GM12878 (cell line): ENCODE data around the gene SPPL2B. TPM values are rescaled to one million over a fixed set of nuclear protein-coding genes. Genes with fewer than 3 reads are reported as not detected.

Source experiments
- ATAC-seq: fragments of 200-7000 bp; cut with Tn5 transposase; 3 replicates; pipeline ENCODE4 v1.9.1; 2020; ENCODE audit warnings: mild to moderate bottlenecking, moderate library complexity
- BruUV-seq: library from RNA; stranded (reverse); fragments of 400-500 nt; replicated peaks from 2 replicates; lab custom pipeline; 2021; lab: Mats Ljungman, UMichigan
- CTCF ChIA-PET: fragments of 300-600 bp; sonication (Branson Sonifier 250); formaldehyde crosslinking; extraction: SDS; loops from one replicate; lab custom pipeline; 2021; ENCODE audit warnings: inconsistent platforms; lab: Yijun Ruan, JAX
- POLR2A ChIA-PET: fragments of 350-600 bp; formaldehyde crosslinking; extraction: SDS; loops from one replicate; lab custom pipeline; 2021; ENCODE audit warnings: inconsistent platforms; lab: Charles Lee
- RAD21 ChIA-PET: fragments of 300-600 bp; sonication (Branson Sonifier 250); formaldehyde crosslinking; loops from one replicate; lab custom pipeline; 2023; ENCODE audit warnings: antibody characterized with exemption; ENCODE audit not compliant: unreplicated experiment; lab: Charles Lee
- SMC1A ChIA-PET: fragments of 300-600 bp; sonication (Branson Sonifier 250); formaldehyde crosslinking; loops from one replicate; lab custom pipeline; 2023; ENCODE audit not compliant: unreplicated experiment, uncharacterized antibody; lab: Charles Lee
- DNase-seq: peaks from one replicate; pipeline ENCODE4 v3.0.0-alpha.2; 2011; ENCODE audit warnings: low read depth, low spot score
- FAIRE-seq: peaks from 3 replicates; lab custom pipeline; 2011; peaks lifted over from hg19 to GRCh38; lab: Jason Lieb, UNC
- H2AFZ ChIP-seq: 2 replicates; pipeline ENCODE4 v1.6.0; 2011; ENCODE audit warnings: low read depth, low read length, control low read depth; ENCODE audit not compliant: control insufficient read depth
- H3K27ac ChIP-seq: 2 replicates; pipeline ENCODE4 v1.5.1; 2011; ENCODE audit warnings: control low read depth; ENCODE audit not compliant: control insufficient read depth, insufficient read depth
- H3K27me3 ChIP-seq, 2 experiments: replicated peaks in 1 of 2; 2 replicates each; pipeline versions ENCODE4 v1.6.0 to v1.6.1; 2011; ENCODE audit warnings: low read length in 1 of 2; ENCODE audit not compliant: control insufficient read depth in 2 of 2, insufficient read depth in 2 of 2
- H3K36me3 ChIP-seq, 2 experiments: 2 replicates each; pipeline ENCODE4 v1.5.1; 2011; ENCODE audit warnings: low read length in 1 of 2; ENCODE audit not compliant: control insufficient read depth in 2 of 2, insufficient read depth in 2 of 2
- H3K4me1 ChIP-seq: 2 replicates; pipeline ENCODE4 v1.6.1; 2011; ENCODE audit warnings: mild to moderate bottlenecking, low read length, moderate library complexity, mixed read lengths; ENCODE audit not compliant: control insufficient read depth, insufficient read depth
- H3K4me2 ChIP-seq: 2 replicates; pipeline ENCODE4 v1.6.0; 2011; ENCODE audit warnings: control low read depth; ENCODE audit not compliant: control insufficient read depth, insufficient read depth
- H3K4me3 ChIP-seq: fragments of 200-600 bp; sonication (generic); 2 replicates; pipeline ENCODE4 v1.5.1; 2016
- H3K79me2 ChIP-seq: 2 replicates; pipeline ENCODE4 v1.6.0; 2011; ENCODE audit warnings: low read length; ENCODE audit not compliant: control insufficient read depth, insufficient read depth
- H3K9ac ChIP-seq: 2 replicates; pipeline ENCODE4 v1.8.0; 2011; ENCODE audit warnings: low read length, control low read depth, mixed read lengths; ENCODE audit not compliant: control insufficient read depth, insufficient read depth
- H3K9me3 ChIP-seq: replicated peaks from 3 replicates; pipeline ENCODE4 v1.5.1; 2011; ENCODE audit warnings: mild to moderate bottlenecking, low read length; ENCODE audit not compliant: control insufficient read depth, insufficient read depth
- H4K20me1 ChIP-seq: 2 replicates; pipeline ENCODE4 v1.6.0; 2011; ENCODE audit not compliant: control insufficient read depth, insufficient read depth
- BCL11A ChIP-seq: IDR thresholded peaks from 2 replicates; pipeline ENCODE4 v1.6.1; 2011; ENCODE audit warnings: low read depth, low read length
- BRCA1 ChIP-seq: IDR thresholded peaks from 2 replicates; pipeline ENCODE4 v1.6.1; 2011; ENCODE audit warnings: low read depth, low read length, improper control_type of control experiment
- CEBPB ChIP-seq, 2 experiments: fragments of 150-350 bp in 1 of 2; IDR thresholded peaks; 2 replicates each; pipeline ENCODE4 v1.6.1; 2012 to 2014; ENCODE audit warnings: low read depth in 2 of 2, low read length in 2 of 2, borderline replicate concordance in 1 of 2, inconsistent platforms in 1 of 2
- CREB1 ChIP-seq: IDR thresholded peaks from 2 replicates; pipeline ENCODE4 v1.6.1; 2012; ENCODE audit warnings: low read depth, mild to moderate bottlenecking, inconsistent platforms
- EGR1 ChIP-seq, 2 experiments: IDR thresholded peaks; 1 replicate in 1 of 2; 2 replicates in 1 of 2; pipeline ENCODE4 v1.6.1; 2011 to 2012; ENCODE audit warnings: low read depth in 2 of 2, low read length in 2 of 2, borderline replicate concordance in 1 of 2, mild to moderate bottlenecking in 1 of 2, moderate library complexity in 1 of 2
- IKZF1 ChIP-seq: fragments of 450-650 bp; conservative IDR thresholded peaks from 2 replicates; pipeline ENCODE4 v1.6.1; 2017; ENCODE audit warnings: antibody characterized with exemption, mild to moderate bottlenecking
- IRF4 ChIP-seq: IDR thresholded peaks from 2 replicates; pipeline ENCODE4 v1.6.1; 2011; ENCODE audit warnings: low read depth, low read length
- KAT2A ChIP-seq: conservative IDR thresholded peaks from 2 replicates; pipeline ENCODE4 v1.6.1; 2011; ENCODE audit warnings: low read depth, low read length; ENCODE audit not compliant: control insufficient read depth
- KDM1A ChIP-seq: fragments of 200-600 bp; sonication (generic); IDR thresholded peaks from 2 replicates; pipeline ENCODE4 v1.6.1; 2016; ENCODE audit warnings: borderline replicate concordance
- LARP7 ChIP-seq: fragments of 450-650 bp; IDR thresholded peaks from 2 replicates; pipeline ENCODE4 v1.6.1; 2017; ENCODE audit warnings: mild to moderate bottlenecking
- MAX ChIP-seq: IDR thresholded peaks from 2 replicates; pipeline ENCODE4 v1.6.1; 2012; ENCODE audit warnings: low read depth, low read length, improper control_type of control experiment
- MLLT1 ChIP-seq: fragments of 450-650 bp; IDR thresholded peaks from 2 replicates; pipeline ENCODE4 v1.6.1; 2016; ENCODE audit warnings: mild to moderate bottlenecking
- MTA3 ChIP-seq: IDR thresholded peaks from 2 replicates; pipeline ENCODE4 v1.6.1; 2012; ENCODE audit warnings: low read length, inconsistent platforms, borderline replicate concordance
- NBN ChIP-seq: fragments of 450-650 bp; IDR thresholded peaks from 2 replicates; pipeline ENCODE4 v1.6.1; 2016
- NFIC ChIP-seq: IDR thresholded peaks from 2 replicates; pipeline ENCODE4 v1.6.1; 2012; ENCODE audit warnings: low read depth, mild to moderate bottlenecking, inconsistent platforms, low read length, moderate library complexity
- NFYA ChIP-seq: IDR thresholded peaks from 2 replicates; pipeline ENCODE4 v1.6.1; 2011; ENCODE audit warnings: low read depth, mild to moderate bottlenecking, low read length, improper control_type of control experiment, borderline replicate concordance
- PML ChIP-seq: IDR thresholded peaks from 2 replicates; pipeline ENCODE4 v1.6.1; 2012; ENCODE audit warnings: low read length, inconsistent platforms
- POLR2AphosphoS2 ChIP-seq: IDR thresholded peaks from 2 replicates; pipeline ENCODE4 v1.6.1; 2011; ENCODE audit warnings: low read depth, mild to moderate bottlenecking, low read length, improper control_type of control experiment, moderate library complexity
- RAD21 ChIP-seq: IDR thresholded peaks from 2 replicates; pipeline ENCODE4 v1.6.1; 2011; ENCODE audit warnings: mild to moderate bottlenecking, low read depth, low read length, moderate library complexity; ENCODE audit not compliant: insufficient read depth
- SPI1 ChIP-seq: IDR thresholded peaks from 2 replicates; pipeline ENCODE4 v1.6.1; 2011; ENCODE audit warnings: low read depth, mild to moderate bottlenecking, low read length, moderate library complexity, borderline replicate concordance; ENCODE audit not compliant: insufficient read depth
- YY1 ChIP-seq: IDR thresholded peaks from 2 replicates; pipeline ENCODE4 v1.6.1; 2011; ENCODE audit warnings: low read depth, mild to moderate bottlenecking, low read length
- ZNF622 ChIP-seq: fragments of 450-650 bp; IDR thresholded peaks from 2 replicates; pipeline ENCODE4 v1.6.1; 2017; ENCODE audit warnings: mild to moderate bottlenecking, inconsistent platforms
- WGBS: methylation state at CpG from one replicate; pipeline ENCODE4 v1.1.6; 2016; ENCODE audit warnings: low lambda C conversion rate; ENCODE audit not compliant: insufficient replicate concordance, insufficient coverage; ENCODE audit errors: missing lambda C conversion rate; 5-methylcytosine and 5-hydroxymethylcytosine counted together
- in situ Hi-C: fragments of 300-500 bp; cut with MboI; formaldehyde crosslinking; loops from 9 replicates; pipeline ENCODE4 v1.14.3; 2018; ENCODE audit warnings: mixed read lengths
- intact Hi-C: fragments of 100-400 bp; cut with micrococcal nuclease; formaldehyde crosslinking; loops from one replicate; pipeline ENCODE4 v1.14.2; 2022; ENCODE audit not compliant: unreplicated experiment
- polyA plus RNA-seq, 11 experiments: library from polyadenylated mRNA; depleted of rRNA in 4 of 11; unstranded in 6 of 11; stranded (reverse) in 5 of 11; fragments of >200 nt; fragmentation: Nextera tagmentation in 4 of 11; fragmentation: Illumina TruSeq in 1 of 11; extraction: Ambion mirVana in 4 of 11; extraction: Trizol in 1 of 11; gene quantifications; 1 replicate in 1 of 11; 2 replicates in 10 of 11; pipeline versions ENCODE4 v1.2.1 to v1.2.3, GENCODE V29; 2011 to 2016; ENCODE audit warnings: inconsistent platforms in 2 of 11, missing spikeins in 2 of 11, low read depth in 1 of 11
- total RNA-seq, 4 experiments: library from RNA; depleted of rRNA in 3 of 4; stranded (reverse); fragments of >200 nt in 3 of 4; fragmentation: Illumina TruSeq in 1 of 4; extraction: Trizol in 1 of 4; gene quantifications; 2 replicates each; pipeline versions ENCODE4 v1.2.1 to v1.2.3, GENCODE V29; 2013 to 2021

The SPPL2B gene
- total and polyA plus RNA-seq, 10 of the 15 experiments (the other 5 are each of a cell fraction or from before 2014, with no cell fraction given): 0.29 to 56.5 (median 18.3) TPM

GRCh38 chr19:2327773-2328400 lies 597 bp upstream of the SPPL2B start:
- peak overlapping the region; percentile 90 for H3K4me3 ChIP-seq
- H2AFZ ChIP-seq: peak overlapping the region; percentile 72
- H3K27ac ChIP-seq: peak overlapping the region; percentile 76
- no peaks in the 10 kb centered on the region for H3K9me3 ChIP-seq
- CTCF ChIA-PET: interaction anchor here (1.0 to 2.1 kb wide), 8 partner anchors 11 to 283 kb away, joined by 3 to 11 read pairs (median 4); no protein-coding TSS in a partner anchor
- ATAC-seq (peak; percentile 72), FAIRE-seq (peak; percentile 97), DNase-seq (peak; percentile 86)
- H3K36me3 ChIP-seq: peaks cover 0 to 2% of the 10 kb centered on the region in 2 experiments; a peak in 1 of 4 replicates
- peak overlapping the region; percentile 72 for H3K9ac ChIP-seq
- in situ Hi-C loops: no loop called here
- POLR2A ChIA-PET: interaction anchor here (0.6 to 1.9 kb wide), 12 partner anchors 11 to 528 kb away, joined by 3 to 7 read pairs (median 4); partner anchors contain the start of gene GADD45B
- H3K4me2 ChIP-seq: peak overlapping the region; percentile 36
- H3K4me1 ChIP-seq: peaks cover 35% of the 10 kb centered on the region
- 0% methylated on average over 18 of the region's 18 CpGs for WGBS
- RAD21 ChIA-PET: interaction anchor here (1.0 to 1.6 kb wide), 6 partner anchors 39 to 309 kb away, joined by 3 to 10 read pairs (median 3); no protein-coding TSS in a partner anchor
- BruUV-seq: TSS peak; percentile 81
- 0 out of 2 replicates have a peak, but pooled peaks cover 3% of the 10 kb centered on the region for H4K20me1 ChIP-seq
- SMC1A ChIA-PET: interaction anchor here (0.6 to 1.7 kb wide), 7 partner anchors 9 to 172 kb away, joined by 3 to 8 read pairs (median 5); no protein-coding TSS in a partner anchor
- intact Hi-C loops: loop anchor here (1.0 to 5.0 kb wide), 4 partner anchors 39 to 294 kb away; partner anchors contain the start of genes PLEKHJ1 and SF3A2
- H3K27me3 ChIP-seq: no peaks in the 10 kb centered on the region
- H3K79me2 ChIP-seq: peaks cover 61% of the 10 kb centered on the region
- peak; percentile 57; the same call in 1 of the 2 replicates for TF ChIP-seq SPI1
- no peak for TF ChIP-seq MTA3
- TF ChIP-seq EGR1 (IDR thresholded peaks at IDR 0.05; ENCODE audit: borderline replicate concordance in 1 of 2, low read depth in 2 of 2, low read length in 2 of 2): no peak
- TF ChIP-seq IKZF1: no peak
- no peak for TF ChIP-seq CEBPB (IDR thresholded peaks at IDR 0.05; ENCODE audit: borderline replicate concordance in 1 of 2, low read depth in 2 of 2, low read length in 2 of 2)
- no peak for TF ChIP-seq POLR2AphosphoS2
- no peak for TF ChIP-seq NFIC
- no peak for TF ChIP-seq LARP7
- TF ChIP-seq ZNF622: no peak
- no peak for TF ChIP-seq RAD21
- no peak for TF ChIP-seq NFYA
- no peak for TF ChIP-seq BCL11A
- TF ChIP-seq KAT2A: no peak
- 0 out of 2 replicates have a peak, but pooled peaks have one; percentile 10 for TF ChIP-seq YY1
- TF ChIP-seq MLLT1: peak; percentile 72
- TF ChIP-seq BRCA1: no peak
- no peak for TF ChIP-seq MAX
- TF ChIP-seq IRF4: no peak
- no peak for TF ChIP-seq KDM1A
- peak; percentile 53; the same call in 1 of the 2 replicates for TF ChIP-seq CREB1
- peak; percentile 53; the same call in 1 of the 2 replicates for TF ChIP-seq NBN
- 0 out of 2 replicates have a peak, but pooled peaks have one; percentile 12 for TF ChIP-seq PML
